Gastroesophageal sphincter (tissue), 3 donors: ENCODE measurements around the gene CLSTN3.

Source experiments
- EP300 ChIP-seq: sonication (generic); formaldehyde crosslinking; IDR thresholded peaks from one replicate; pipeline ENCODE4 v1.6.1; 2017; ENCODE audit warnings: antibody characterized with exemption, mild to moderate bottlenecking
- POLR2A ChIP-seq, 2 donors: fragments of 450-650 bp; IDR thresholded peaks; one replicate each; pipeline ENCODE4 v1.6.1; 2017; ENCODE audit warnings: antibody characterized with exemption in 2 of 2, mild to moderate bottlenecking in 2 of 2, moderate library complexity in 1 of 2
- TF ChIP-seq, protein P1 (sequence below), 4 experiments: fragments of 200-600 bp in 2 of 4; fragments of 450-650 bp in 2 of 4; sonication (generic) in 1 of 4; IDR thresholded peaks; one replicate each; pipeline ENCODE4 v1.5.1; 2017 to 2019; ENCODE audit warnings: antibody characterized with exemption in 4 of 4, mild to moderate bottlenecking in 2 of 4, moderate library complexity in 2 of 4

DNA sequence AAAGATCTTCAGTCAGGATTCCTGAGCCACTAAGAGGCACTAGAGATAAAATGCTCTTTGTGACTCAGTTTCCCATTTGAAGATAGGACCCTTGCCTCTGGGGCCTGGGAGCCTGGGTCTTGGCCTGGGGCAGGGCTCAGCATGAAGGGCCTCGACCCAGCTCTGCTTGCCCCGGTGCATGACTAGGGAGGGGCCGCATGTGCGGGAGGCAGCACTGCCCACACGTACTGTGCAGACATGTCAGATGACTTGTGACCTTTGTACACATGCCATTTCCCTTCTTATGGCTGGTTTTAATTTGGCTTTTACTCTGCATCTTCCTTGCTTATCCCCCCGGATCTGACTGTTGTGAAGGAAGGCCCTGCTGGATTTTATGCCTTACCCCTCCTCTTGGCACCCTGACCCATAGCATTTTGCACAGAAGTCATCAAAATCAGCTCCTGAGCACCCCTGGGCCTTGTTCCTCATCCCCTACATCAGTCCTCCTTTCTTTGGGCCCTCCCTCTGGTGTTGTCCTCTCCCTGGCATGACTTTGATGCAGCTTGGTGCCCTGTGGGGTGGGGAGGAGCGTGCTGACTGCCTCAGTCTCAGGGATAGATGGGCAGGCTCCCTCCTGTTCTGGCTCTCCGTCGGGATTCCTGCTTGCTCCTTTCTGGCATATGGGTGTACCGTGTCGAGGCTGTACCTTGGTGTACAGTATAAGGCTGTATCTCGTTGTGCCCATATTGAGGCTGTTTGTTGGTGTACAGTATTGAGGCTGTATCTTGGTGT, 4.4 kb downstream of the CLSTN3 start:
- TF ChIP-seq, protein P1, sequence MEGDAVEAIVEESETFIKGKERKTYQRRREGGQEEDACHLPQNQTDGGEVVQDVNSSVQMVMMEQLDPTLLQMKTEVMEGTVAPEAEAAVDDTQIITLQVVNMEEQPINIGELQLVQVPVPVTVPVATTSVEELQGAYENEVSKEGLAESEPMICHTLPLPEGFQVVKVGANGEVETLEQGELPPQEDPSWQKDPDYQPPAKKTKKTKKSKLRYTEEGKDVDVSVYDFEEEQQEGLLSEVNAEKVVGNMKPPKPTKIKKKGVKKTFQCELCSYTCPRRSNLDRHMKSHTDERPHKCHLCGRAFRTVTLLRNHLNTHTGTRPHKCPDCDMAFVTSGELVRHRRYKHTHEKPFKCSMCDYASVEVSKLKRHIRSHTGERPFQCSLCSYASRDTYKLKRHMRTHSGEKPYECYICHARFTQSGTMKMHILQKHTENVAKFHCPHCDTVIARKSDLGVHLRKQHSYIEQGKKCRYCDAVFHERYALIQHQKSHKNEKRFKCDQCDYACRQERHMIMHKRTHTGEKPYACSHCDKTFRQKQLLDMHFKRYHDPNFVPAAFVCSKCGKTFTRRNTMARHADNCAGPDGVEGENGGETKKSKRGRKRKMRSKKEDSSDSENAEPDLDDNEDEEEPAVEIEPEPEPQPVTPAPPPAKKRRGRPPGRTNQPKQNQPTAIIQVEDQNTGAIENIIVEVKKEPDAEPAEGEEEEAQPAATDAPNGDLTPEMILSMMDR (IDR thresholded peaks at IDR 0.05): no peak
- TF ChIP-seq EP300 (no peak), POLR2A (IDR thresholded peaks at IDR 0.05) (no peak)
